ENCODE data around the gene NARS2. TPM values are rescaled to one million over a fixed set of nuclear protein-coding genes. Genes with fewer than 3 reads are reported as not detected.

Gene NARS2
- total RNA-seq, 4 donors from 2014 or later = 9.0 to 22.1 (median 9.2) TPM

GRCh38 chr11:78535027-78535426 is 39.6 kb downstream of the NARS2 start:
- no peaks in the 10 kb centered on the region for H3K9me3 ChIP-seq
- peaks cover 0 to 8% (median 2%) of the 10 kb centered on the region in 3 donors for H3K4me1 ChIP-seq
- ATAC-seq = no peak
- H3K36me3 ChIP-seq = no peaks in the 10 kb centered on the region
- H3K4me3 ChIP-seq = no peak overlapping the region
- no peak for TF ChIP-seq POLR2A (IDR thresholded peaks at IDR 0.05)
- H3K27ac ChIP-seq = no peak overlapping the region
- no peaks in the 10 kb centered on the region for H3K27me3 ChIP-seq
- 87 to 94% methylated on average over 3 of the region's 3 CpGs for WGBS, 2 donors (ENCODE audit: low coverage in 1 of 2)

- no peak for TF ChIP-seq EP300 (IDR thresholded peaks at IDR 0.05)
- TF ChIP-seq, protein P1, sequence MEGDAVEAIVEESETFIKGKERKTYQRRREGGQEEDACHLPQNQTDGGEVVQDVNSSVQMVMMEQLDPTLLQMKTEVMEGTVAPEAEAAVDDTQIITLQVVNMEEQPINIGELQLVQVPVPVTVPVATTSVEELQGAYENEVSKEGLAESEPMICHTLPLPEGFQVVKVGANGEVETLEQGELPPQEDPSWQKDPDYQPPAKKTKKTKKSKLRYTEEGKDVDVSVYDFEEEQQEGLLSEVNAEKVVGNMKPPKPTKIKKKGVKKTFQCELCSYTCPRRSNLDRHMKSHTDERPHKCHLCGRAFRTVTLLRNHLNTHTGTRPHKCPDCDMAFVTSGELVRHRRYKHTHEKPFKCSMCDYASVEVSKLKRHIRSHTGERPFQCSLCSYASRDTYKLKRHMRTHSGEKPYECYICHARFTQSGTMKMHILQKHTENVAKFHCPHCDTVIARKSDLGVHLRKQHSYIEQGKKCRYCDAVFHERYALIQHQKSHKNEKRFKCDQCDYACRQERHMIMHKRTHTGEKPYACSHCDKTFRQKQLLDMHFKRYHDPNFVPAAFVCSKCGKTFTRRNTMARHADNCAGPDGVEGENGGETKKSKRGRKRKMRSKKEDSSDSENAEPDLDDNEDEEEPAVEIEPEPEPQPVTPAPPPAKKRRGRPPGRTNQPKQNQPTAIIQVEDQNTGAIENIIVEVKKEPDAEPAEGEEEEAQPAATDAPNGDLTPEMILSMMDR (IDR thresholded peaks at IDR 0.05) = no peak
- no peak for TF ChIP-seq POLR2A (IDR thresholded peaks at IDR 0.05)
- no peak for TF ChIP-seq POLR2AphosphoS5 (IDR thresholded peaks at IDR 0.05)
- H3K27ac ChIP-seq = no peak overlapping the region
- ATAC-seq = no peak
- no peaks in the 10 kb centered on the region for H3K9me3 ChIP-seq
- H3K4me3 ChIP-seq = no peak overlapping the region
- H3K27me3 ChIP-seq = no peaks in the 10 kb centered on the region
- H3K4me1 ChIP-seq = no peaks in the 10 kb centered on the region
- no peaks in the 10 kb centered on the region for H3K36me3 ChIP-seq
Measured at GRCh38 chr11:78533399-78533798, 41.3 kb downstream of the NARS2 start.

DNA sequence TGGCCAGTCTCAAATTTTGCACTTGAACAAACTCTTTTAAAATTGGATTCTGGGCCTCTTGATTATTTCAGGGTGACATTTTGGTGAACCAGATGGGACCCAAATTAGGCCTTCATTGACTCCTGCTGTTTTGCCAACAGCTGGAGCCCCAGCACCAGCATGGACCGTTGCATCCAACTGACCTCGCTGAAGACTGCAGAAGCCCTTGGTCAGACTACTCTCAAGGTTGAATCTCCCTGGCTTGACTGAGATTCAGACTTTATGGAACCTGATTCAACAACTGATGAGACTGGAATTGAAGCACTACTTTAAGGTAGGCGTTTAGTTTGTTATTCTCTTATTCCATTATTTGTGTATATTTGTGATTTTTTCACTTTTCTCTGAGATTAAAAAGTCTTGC is 41.7 kb downstream of the NARS2 start:
- WGBS, 2 donors (ENCODE audit: low coverage in 1 of 2) = 86 to 93% methylated on average over 3 of the region's 3 CpGs
- no peaks in the 10 kb centered on the region for H3K4me1 ChIP-seq
- H3K9me3 ChIP-seq = no peaks in the 10 kb centered on the region
- TF ChIP-seq EP300 (IDR thresholded peaks at IDR 0.05) (no peak), POLR2AphosphoS5 (IDR thresholded peaks at IDR 0.05) (no peak), POLR2A (IDR thresholded peaks at IDR 0.05) (no peak)
- TF ChIP-seq, protein P1 (IDR thresholded peaks at IDR 0.05) = no peak
- H3K36me3 ChIP-seq = no peaks in the 10 kb centered on the region
- H3K27ac ChIP-seq = no peak overlapping the region
- ATAC-seq = no peak
- no peaks in the 10 kb centered on the region for H3K27me3 ChIP-seq
- H3K4me3 ChIP-seq = no peak overlapping the region

DNA sequence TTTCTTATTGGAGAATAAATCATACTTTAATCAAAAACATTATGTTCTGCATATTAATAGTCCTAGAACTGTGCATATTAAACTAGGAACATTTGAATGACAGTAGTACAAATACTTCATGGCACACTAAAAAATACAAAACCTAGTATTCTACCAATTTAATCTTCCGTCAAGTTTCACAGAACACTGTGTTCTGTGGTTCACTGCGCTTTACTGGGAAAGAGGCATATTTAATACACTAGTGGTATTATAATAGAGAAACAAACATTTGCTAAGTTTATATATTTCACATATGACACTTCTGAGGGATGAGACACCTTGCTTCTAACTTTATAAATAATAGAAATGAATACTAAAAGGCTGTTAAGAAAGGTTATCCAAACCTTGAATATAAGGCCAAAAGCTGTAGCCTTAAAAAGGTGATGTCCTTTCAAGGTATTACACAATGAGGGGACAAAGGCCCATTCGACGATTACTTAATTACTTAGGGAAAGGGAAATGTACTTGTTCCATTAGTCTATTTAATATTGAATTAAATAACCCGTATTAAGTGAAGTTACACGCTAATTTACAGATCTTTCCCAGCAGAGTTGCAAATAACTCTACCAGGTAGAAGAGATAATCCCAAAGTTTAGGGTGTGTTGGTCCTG is 48.0 kb downstream of the NARS2 start:
- Histone ChIP-seq H3K27ac (peak overlapping the region in 2 of 4 donors; percentile 13 to 63), H3K36me3 (no peaks in the 10 kb centered on the region), H3K4me3 (no peak overlapping the region), H3K9me3 (no peaks in the 10 kb centered on the region), H3K4me1 (peaks cover 0 to 6% (median 0%) of the 10 kb centered on the region in 3 donors), H3K27me3 (no peaks in the 10 kb centered on the region)
- TF ChIP-seq, protein P1 (IDR thresholded peaks at IDR 0.05) = no peak
- no peak for TF ChIP-seq POLR2A (IDR thresholded peaks at IDR 0.05)
- no peak for TF ChIP-seq EP300 (IDR thresholded peaks at IDR 0.05)
- no peak for TF ChIP-seq POLR2AphosphoS5 (IDR thresholded peaks at IDR 0.05)
- 70 to 75% methylated on average over 6 of the region's 6 CpGs for WGBS, 2 donors (ENCODE audit: low coverage in 1 of 2)
- no peak for ATAC-seq

GRCh38 chr11:78525720-78526119 is 48.9 kb downstream of the NARS2 start:
- no peak for ATAC-seq

More at GRCh38 chr11:78525720-78526119, 48.9 kb downstream of the NARS2 start:
- TF ChIP-seq EP300 (IDR thresholded peaks at IDR 0.05) (no peak), POLR2AphosphoS5 (IDR thresholded peaks at IDR 0.05) (no peak), POLR2A (IDR thresholded peaks at IDR 0.05) (no peak)
- TF ChIP-seq, protein P1 (IDR thresholded peaks at IDR 0.05) = no peak
- Histone ChIP-seq H3K4me3 (no peak overlapping the region), H3K27ac (peak overlapping the region in 2 of 4 donors; percentile 13 to 63), H3K4me1 (peaks cover 0 to 6% (median 0%) of the 10 kb centered on the region in 3 donors), H3K27me3 (no peaks in the 10 kb centered on the region), H3K36me3 (no peaks in the 10 kb centered on the region), H3K9me3 (no peaks in the 10 kb centered on the region)
- 88 to 100% methylated on average over 2 to 4 of the region's 4 CpGs for WGBS, 2 donors (ENCODE audit: low coverage in 1 of 2)

Data from gastroesophageal sphincter (tissue), 4 donors.